Fibroblast of lung (primary cell): Measurements from ENCODE around the gene WNT11. TPM values are rescaled to one million over a fixed set of nuclear protein-coding genes. Genes with fewer than 3 reads are reported as not detected.

Source experiments
- DNase-seq, 2 donors: peaks; one replicate each; pipeline versions ENCODE4 v3.0.0 to v3.0.0-alpha.2; 2010; ENCODE audit warnings: low read depth in 2 of 2
- H2AFZ ChIP-seq: 2 replicates; pipeline ENCODE4 v1.5.1; 2012; ENCODE audit warnings: low read length, control low read depth, inconsistent platforms
- H3K27ac ChIP-seq: 2 replicates; pipeline ENCODE4 v1.5.1; 2011; ENCODE audit warnings: low read length, control low read depth; ENCODE audit not compliant: insufficient read depth
- H3K27me3 ChIP-seq: 2 replicates; pipeline ENCODE4 v1.5.1; 2011; ENCODE audit warnings: mild to moderate bottlenecking, low read length; ENCODE audit not compliant: control insufficient read depth, insufficient read depth
- H3K36me3 ChIP-seq: 2 replicates; pipeline ENCODE4 v1.5.1; 2011; ENCODE audit warnings: low read length; ENCODE audit not compliant: control insufficient read depth, insufficient read depth
- H3K4me1 ChIP-seq: 2 replicates; pipeline ENCODE4 v1.5.1; 2011; ENCODE audit warnings: low read length; ENCODE audit not compliant: control insufficient read depth, insufficient read depth; ENCODE audit errors: extremely low read depth
- H3K4me2 ChIP-seq: 2 replicates; pipeline ENCODE4 v1.5.1; 2011; ENCODE audit warnings: low read length, control low read depth; ENCODE audit not compliant: insufficient read depth; ENCODE audit errors: extremely low read depth
- H3K4me3 ChIP-seq, 4 experiments: fragments of 200-600 bp in 1 of 4; sonication (generic) in 1 of 4; replicated peaks in 1 of 4; 2 replicates each; pipeline ENCODE4 v1.5.1; 2011 to 2016; ENCODE audit warnings: low read length in 4 of 4, low read depth in 3 of 4, mild to moderate bottlenecking in 3 of 4, control low read depth in 2 of 4, inconsistent platforms in 1 of 4, mixed read lengths in 1 of 4; ENCODE audit not compliant: insufficient read depth in 1 of 4; ENCODE audit errors: control extremely low read depth in 1 of 4
- H3K79me2 ChIP-seq: 2 replicates; pipeline ENCODE4 v1.5.1; 2012; ENCODE audit warnings: mild to moderate bottlenecking, low read length, inconsistent platforms; ENCODE audit not compliant: control insufficient read depth, insufficient read depth
- H3K9ac ChIP-seq: 2 replicates; pipeline ENCODE4 v1.5.1; 2011; ENCODE audit warnings: mild to moderate bottlenecking, low read length, control low read depth; ENCODE audit not compliant: insufficient read depth
- H3K9me3 ChIP-seq: 2 replicates; pipeline ENCODE4 v1.5.1; 2012; ENCODE audit warnings: low read depth, low read length; ENCODE audit not compliant: control insufficient read depth, insufficient read depth
- H4K20me1 ChIP-seq: 2 replicates; pipeline ENCODE4 v1.5.1; 2011; ENCODE audit warnings: low read length; ENCODE audit not compliant: control insufficient read depth, insufficient read depth; ENCODE audit errors: extremely low read depth
- CTCF ChIP-seq, 2 donors: IDR thresholded peaks in 1 of 2; conservative IDR thresholded peaks in 1 of 2; 1 replicate in 1 of 2; 2 replicates in 1 of 2; pipeline ENCODE4 v1.5.1; 2011 to 2012; ENCODE audit warnings: low read length in 2 of 2, control low read depth in 1 of 2, inconsistent platforms in 1 of 2, low read depth in 1 of 2, mild to moderate bottlenecking in 1 of 2
- EZH2 ChIP-seq: IDR thresholded peaks from 2 replicates; pipeline ENCODE4 v1.5.1; 2012; ENCODE audit warnings: low read length, control low read depth, mild to moderate bottlenecking; ENCODE audit errors: missing control alignments
- polyA plus RNA-seq, 2 donors: library from polyadenylated mRNA; depleted of rRNA in 1 of 2; stranded (reverse) in 1 of 2; unstranded in 1 of 2; fragments of >200 nt; gene quantifications; 2 replicates each; pipeline ENCODE4 v1.2.1, GENCODE V29; 2011 to 2012; ENCODE audit warnings: missing spikeins in 1 of 2
- total RNA-seq: library from RNA; depleted of rRNA; stranded (reverse); fragments of >200 nt; gene quantifications from 2 replicates; pipeline ENCODE4 v1.2.1, GENCODE V29; 2014

Gene WNT11
- total and polyA plus RNA-seq, 2 donors (not counting 1 experiment from before 2014, with no cell fraction given), result 0.07 to 0.33 TPM

GRCh38 chr11:76241243-76242000, 35.1 kb upstream of the WNT11 start:
- H3K4me3 ChIP-seq, result no peak overlapping the region
- TF ChIP-seq EZH2 (no peak), CTCF (conservative IDR thresholded peaks at IDR 0.05 in 1 of 2, IDR thresholded peaks at IDR 0.05 in 1 of 2; ENCODE audit: low read depth in 1 of 2, low read length in 2 of 2) (no peak)
- no peak overlapping the region for H2AFZ ChIP-seq
- no peaks in the 10 kb centered on the region for H3K4me1 ChIP-seq
- no peaks in the 10 kb centered on the region for H3K36me3 ChIP-seq
- peaks cover 11% of the 10 kb centered on the region for H3K27me3 ChIP-seq
- no peak overlapping the region for H3K9ac ChIP-seq
- H4K20me1 ChIP-seq, result no peaks in the 10 kb centered on the region
- no peak overlapping the region for H3K4me2 ChIP-seq
- no peaks in the 10 kb centered on the region for H3K79me2 ChIP-seq
- DNase-seq, result no peak
- no peaks in the 10 kb centered on the region for H3K9me3 ChIP-seq
- H3K27ac ChIP-seq, result no peak overlapping the region

- Histone ChIP-seq H3K27ac (no peak overlapping the region), H3K4me3 (no peak overlapping the region), H4K20me1 (no peaks in the 10 kb centered on the region), H3K79me2 (no peaks in the 10 kb centered on the region), H3K36me3 (no peaks in the 10 kb centered on the region), H3K9me3 (no peaks in the 10 kb centered on the region), H3K4me2 (no peak overlapping the region), H3K4me1 (no peaks in the 10 kb centered on the region), H3K9ac (no peak overlapping the region), H3K27me3 (peaks cover 11% of the 10 kb centered on the region), H2AFZ (no peak overlapping the region)
- DNase-seq, result no peak
- TF ChIP-seq EZH2, result no peak
- no peak for TF ChIP-seq CTCF (conservative IDR thresholded peaks at IDR 0.05 in 1 of 2, IDR thresholded peaks at IDR 0.05 in 1 of 2; ENCODE audit: low read depth in 1 of 2, low read length in 2 of 2)
These were observed 34.4 kb upstream of the WNT11 start for GRCh38 chr11:76240666-76241065.

GRCh38 chr11:76240161-76240540, 33.8 kb upstream of the WNT11 start:
- H3K36me3 ChIP-seq, result no peaks in the 10 kb centered on the region
- no peak overlapping the region for H2AFZ ChIP-seq
- no peaks in the 10 kb centered on the region for H3K79me2 ChIP-seq
- peaks cover 8% of the 10 kb centered on the region for H3K27me3 ChIP-seq
- no peak for DNase-seq
- no peaks in the 10 kb centered on the region for H3K4me1 ChIP-seq
- no peak overlapping the region for H3K4me3 ChIP-seq
- H3K27ac ChIP-seq, result no peak overlapping the region
- no peak overlapping the region for H3K4me2 ChIP-seq
- H4K20me1 ChIP-seq, result no peaks in the 10 kb centered on the region
- no peak overlapping the region for H3K9ac ChIP-seq
- H3K9me3 ChIP-seq, result no peaks in the 10 kb centered on the region
- TF ChIP-seq EZH2 (no peak), CTCF (conservative IDR thresholded peaks at IDR 0.05 in 1 of 2, IDR thresholded peaks at IDR 0.05 in 1 of 2; ENCODE audit: low read depth in 1 of 2, low read length in 2 of 2) (no peak)
